Measurements from ENCODE around the gene ACY1. TPM values are rescaled to one million over a fixed set of nuclear protein-coding genes. Genes with fewer than 3 reads are reported as not detected.

Gene ACY1
- total RNA-seq, 1 experiment from 2014 or later, result 62.6 TPM

DNA sequence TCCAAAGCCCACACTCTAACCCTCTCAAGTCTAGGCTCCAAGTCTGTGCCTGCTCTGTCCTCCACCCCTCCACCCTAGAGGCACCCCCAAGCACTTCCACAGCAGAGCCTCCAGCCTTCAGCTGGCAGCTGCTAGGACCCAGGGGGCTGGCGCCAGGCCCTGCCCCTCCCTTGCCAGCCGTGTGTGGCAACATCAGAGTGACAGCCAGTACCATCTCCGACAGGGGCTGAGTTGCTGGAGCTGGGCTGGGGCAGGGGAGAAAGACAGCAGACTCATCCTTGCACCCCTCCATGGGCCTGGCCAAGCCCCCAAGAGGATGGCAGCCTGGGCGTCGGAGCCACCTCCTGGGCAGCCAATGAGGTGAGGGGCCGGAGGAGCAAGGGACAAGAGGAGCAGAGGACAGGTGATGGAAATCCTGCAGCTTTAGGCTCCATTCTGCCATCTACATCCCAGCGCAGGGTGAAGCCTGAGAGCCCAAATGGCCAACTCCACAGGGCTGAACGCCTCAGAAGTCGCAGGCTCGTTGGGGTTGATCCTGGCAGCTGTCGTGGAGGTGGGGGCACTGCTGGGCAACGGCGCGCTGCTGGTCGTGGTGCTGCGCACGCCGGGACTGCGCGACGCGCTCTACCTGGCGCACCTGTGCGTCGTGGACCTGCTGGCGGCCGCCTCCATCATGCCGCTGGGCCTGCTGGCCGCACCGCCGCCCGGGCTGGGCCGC is 28.0 kb upstream of the ACY1 start, which contains the start of gene GPR62:
Gene GPR62 (plus strand): TSS at position 207 of the 718 bp plus-strand sequence. CDS start 272 bp downstream, at position 479.
- H2BK12ac ChIP-seq (ENCODE audit: insufficient read length, low read depth, low read length), result no peak within 1 kb of the TSS
- no peaks in the 10 kb centered on the region for H3K9me3 ChIP-seq (ENCODE audit: control insufficient read depth, low read depth, low read length)
- H2BK5ac ChIP-seq (ENCODE audit: insufficient read length, low read length), result no peak within 1 kb of the TSS
- H2BK20ac ChIP-seq (ENCODE audit: low read depth, low read length, poor library complexity, severe bottlenecking), result no peak within 1 kb of the TSS
- H2AFZ ChIP-seq (ENCODE audit: low read length), result no peak within 1 kb of the TSS
- no peak within 1 kb of the TSS for H3K56ac ChIP-seq (ENCODE audit: insufficient read length, low read depth, low read length)
- H2BK120ac ChIP-seq (ENCODE audit: low read depth, low read length, poor library complexity, severe bottlenecking), result no peak within 1 kb of the TSS
- no peak within 1 kb of the TSS for H4K8ac ChIP-seq (replicated peaks; ENCODE audit: insufficient read length, low read depth, low read length)
- peaks cover 75% of the 10 kb centered on the region for H3K27me3 Mint-ChIP-seq (ENCODE audit: low read depth)
- no peaks in the 10 kb centered on the region for H3K9me3 Mint-ChIP-seq
- TF ChIP-seq, protein P1, sequence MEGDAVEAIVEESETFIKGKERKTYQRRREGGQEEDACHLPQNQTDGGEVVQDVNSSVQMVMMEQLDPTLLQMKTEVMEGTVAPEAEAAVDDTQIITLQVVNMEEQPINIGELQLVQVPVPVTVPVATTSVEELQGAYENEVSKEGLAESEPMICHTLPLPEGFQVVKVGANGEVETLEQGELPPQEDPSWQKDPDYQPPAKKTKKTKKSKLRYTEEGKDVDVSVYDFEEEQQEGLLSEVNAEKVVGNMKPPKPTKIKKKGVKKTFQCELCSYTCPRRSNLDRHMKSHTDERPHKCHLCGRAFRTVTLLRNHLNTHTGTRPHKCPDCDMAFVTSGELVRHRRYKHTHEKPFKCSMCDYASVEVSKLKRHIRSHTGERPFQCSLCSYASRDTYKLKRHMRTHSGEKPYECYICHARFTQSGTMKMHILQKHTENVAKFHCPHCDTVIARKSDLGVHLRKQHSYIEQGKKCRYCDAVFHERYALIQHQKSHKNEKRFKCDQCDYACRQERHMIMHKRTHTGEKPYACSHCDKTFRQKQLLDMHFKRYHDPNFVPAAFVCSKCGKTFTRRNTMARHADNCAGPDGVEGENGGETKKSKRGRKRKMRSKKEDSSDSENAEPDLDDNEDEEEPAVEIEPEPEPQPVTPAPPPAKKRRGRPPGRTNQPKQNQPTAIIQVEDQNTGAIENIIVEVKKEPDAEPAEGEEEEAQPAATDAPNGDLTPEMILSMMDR (conservative IDR thresholded peaks at IDR 0.05), result no peak
- H3K79me1 ChIP-seq (ENCODE audit: insufficient read depth, low read depth, low read length, poor library complexity, severe bottlenecking), result no peaks in the 10 kb centered on the region
- H3K4me3 Mint-ChIP-seq, result peak within 1 kb of the TSS; percentile 43 to 68; a peak in 4 of 5 replicates
- no peak within 1 kb of the TSS for H3T11ph ChIP-seq (ENCODE audit: low read length)
- H4K91ac ChIP-seq (ENCODE audit: insufficient read length, low read depth, low read length), result no peak within 1 kb of the TSS
- H3K4me2 ChIP-seq (ENCODE audit: insufficient read depth, insufficient read length, low read length), result peak within 1 kb of the TSS; percentile 15
- no peak within 1 kb of the TSS for H2BK15ac ChIP-seq (ENCODE audit: low read depth, low read length)
- no peak within 1 kb of the TSS for H2AK5ac ChIP-seq (ENCODE audit: insufficient read length, low read length)
- H3K27me3 ChIP-seq (ENCODE audit: insufficient read depth, low read length), result peaks cover 21% of the 10 kb centered on the region
- H3K4me1 Mint-ChIP-seq, result peaks cover 0 to 5% of the 10 kb centered on the region in 2 experiments; a peak in 3 of 4 replicates
- no peak within 1 kb of the TSS for H3K27ac ChIP-seq (ENCODE audit: insufficient read length, low read depth, low read length)
- H3K79me2 ChIP-seq (ENCODE audit: insufficient read depth, low read length), result no peaks in the 10 kb centered on the region
- H3K9ac ChIP-seq (ENCODE audit: extremely low read depth, insufficient read length, low read length), result no peak within 1 kb of the TSS
- no CpG with 5 or more reads among the region's 33 CpGs for WGBS (ENCODE audit: extremely low coverage, insufficient read length, low lambda C conversion rate)
- no peaks in the 10 kb centered on the region for H3K23me2 ChIP-seq (ENCODE audit: insufficient read length, low read depth, low read length, poor library complexity, severe bottlenecking)
- H3K4ac ChIP-seq (ENCODE audit: low read depth, low read length), result no peak within 1 kb of the TSS
- no peaks in the 10 kb centered on the region for H3K4me1 ChIP-seq (ENCODE audit: insufficient read depth, low read length)
- H3K27ac Mint-ChIP-seq, result no peak within 1 kb of the TSS
- no peak within 1 kb of the TSS for H4K5ac ChIP-seq (ENCODE audit: insufficient read length, low read depth, low read length)
- H3K36me3 Mint-ChIP-seq (ENCODE audit: insufficient read depth in 1 of 3, low read depth in 3 of 3), result no peaks in the 10 kb centered on the region
- DNase-seq, result no peak
- H3K23ac ChIP-seq (ENCODE audit: insufficient read length, low read depth, low read length), result no peak within 1 kb of the TSS
- no peak within 1 kb of the TSS for H3K14ac ChIP-seq (ENCODE audit: insufficient read depth, low read length)
- H3K18ac ChIP-seq (ENCODE audit: insufficient read length, low read depth, low read length), result no peak within 1 kb of the TSS
- H4K20me1 ChIP-seq (ENCODE audit: control insufficient read depth, insufficient read depth, insufficient read length), result no peaks in the 10 kb centered on the region

All from H9 (cell line).